Measurements from ENCODE around the gene HS3ST4. TPM values are rescaled to one million over a fixed set of nuclear protein-coding genes. Genes with fewer than 3 reads are reported as not detected.
"Not testable (repeated sequence)": the region's sequence is repeated elsewhere in the genome, so short reads cannot be mapped to it uniquely, and the experiment has no call there.

The HS3ST4 gene
- total RNA-seq, 3 donors from 2014 or later = 0.66 to 3.4 TPM; not detected in 1

DNA sequence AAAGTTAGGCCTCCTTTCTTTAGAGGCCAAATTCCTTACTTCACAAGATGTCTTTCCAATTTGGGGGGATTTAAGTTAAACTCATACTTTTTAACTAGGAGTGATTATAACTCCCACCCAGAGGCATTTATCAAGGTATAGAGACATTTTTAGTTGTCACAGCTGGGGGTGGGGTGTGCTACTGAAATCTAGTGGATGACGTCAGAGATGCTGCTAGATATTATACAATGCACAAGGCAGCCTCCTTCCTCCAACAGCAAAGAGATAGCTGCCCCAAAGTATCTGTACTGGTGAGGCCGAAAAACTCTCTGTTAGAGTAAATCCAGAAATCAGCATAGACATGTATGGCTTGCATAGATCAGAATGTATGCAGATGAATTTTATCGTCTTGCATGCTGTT, 324.0 kb downstream of the HS3ST4 start:
- intact Hi-C loops (cut with DNase I; ENCODE audit: low total_unique reads) = no loop called here
- Histone ChIP-seq H3K27ac (no peak overlapping the region), H3K9me3 (peaks cover 12 to 29% of the 10 kb centered on the region in 2 donors), H3K4me3 (no peak overlapping the region), H3K27me3 (no peaks in the 10 kb centered on the region), H3K4me1 (no peaks in the 10 kb centered on the region), H3K36me3 (no peaks in the 10 kb centered on the region)
- DNase-seq (ENCODE audit: low spot score in 2 of 2) = no peak
- TF ChIP-seq, protein P1, sequence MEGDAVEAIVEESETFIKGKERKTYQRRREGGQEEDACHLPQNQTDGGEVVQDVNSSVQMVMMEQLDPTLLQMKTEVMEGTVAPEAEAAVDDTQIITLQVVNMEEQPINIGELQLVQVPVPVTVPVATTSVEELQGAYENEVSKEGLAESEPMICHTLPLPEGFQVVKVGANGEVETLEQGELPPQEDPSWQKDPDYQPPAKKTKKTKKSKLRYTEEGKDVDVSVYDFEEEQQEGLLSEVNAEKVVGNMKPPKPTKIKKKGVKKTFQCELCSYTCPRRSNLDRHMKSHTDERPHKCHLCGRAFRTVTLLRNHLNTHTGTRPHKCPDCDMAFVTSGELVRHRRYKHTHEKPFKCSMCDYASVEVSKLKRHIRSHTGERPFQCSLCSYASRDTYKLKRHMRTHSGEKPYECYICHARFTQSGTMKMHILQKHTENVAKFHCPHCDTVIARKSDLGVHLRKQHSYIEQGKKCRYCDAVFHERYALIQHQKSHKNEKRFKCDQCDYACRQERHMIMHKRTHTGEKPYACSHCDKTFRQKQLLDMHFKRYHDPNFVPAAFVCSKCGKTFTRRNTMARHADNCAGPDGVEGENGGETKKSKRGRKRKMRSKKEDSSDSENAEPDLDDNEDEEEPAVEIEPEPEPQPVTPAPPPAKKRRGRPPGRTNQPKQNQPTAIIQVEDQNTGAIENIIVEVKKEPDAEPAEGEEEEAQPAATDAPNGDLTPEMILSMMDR (IDR thresholded peaks at IDR 0.05) = no peak
- TF ChIP-seq POLR2AphosphoS5 (IDR thresholded peaks at IDR 0.05) = no peak
- no peak for TF ChIP-seq POLR2A (IDR thresholded peaks at IDR 0.05)

GRCh38 chr16:26016989-26017388, 325.2 kb downstream of the HS3ST4 start:
- no peaks in the 10 kb centered on the region for H3K4me1 ChIP-seq
- no peak for TF ChIP-seq POLR2A (IDR thresholded peaks at IDR 0.05)
- TF ChIP-seq POLR2AphosphoS5 (IDR thresholded peaks at IDR 0.05) = no peak
- TF ChIP-seq, protein P1 (IDR thresholded peaks at IDR 0.05) = no peak
- no peak overlapping the region for H3K4me3 ChIP-seq
- no peaks in the 10 kb centered on the region for H3K27me3 ChIP-seq
- DNase-seq (ENCODE audit: low spot score in 2 of 2) = no peak
- H3K36me3 ChIP-seq = no peaks in the 10 kb centered on the region
- peaks cover 12 to 26% of the 10 kb centered on the region in 2 donors for H3K9me3 ChIP-seq
- intact Hi-C loops (cut with DNase I; ENCODE audit: low total_unique reads) = no loop called here
- H3K27ac ChIP-seq = no peak overlapping the region

DNA sequence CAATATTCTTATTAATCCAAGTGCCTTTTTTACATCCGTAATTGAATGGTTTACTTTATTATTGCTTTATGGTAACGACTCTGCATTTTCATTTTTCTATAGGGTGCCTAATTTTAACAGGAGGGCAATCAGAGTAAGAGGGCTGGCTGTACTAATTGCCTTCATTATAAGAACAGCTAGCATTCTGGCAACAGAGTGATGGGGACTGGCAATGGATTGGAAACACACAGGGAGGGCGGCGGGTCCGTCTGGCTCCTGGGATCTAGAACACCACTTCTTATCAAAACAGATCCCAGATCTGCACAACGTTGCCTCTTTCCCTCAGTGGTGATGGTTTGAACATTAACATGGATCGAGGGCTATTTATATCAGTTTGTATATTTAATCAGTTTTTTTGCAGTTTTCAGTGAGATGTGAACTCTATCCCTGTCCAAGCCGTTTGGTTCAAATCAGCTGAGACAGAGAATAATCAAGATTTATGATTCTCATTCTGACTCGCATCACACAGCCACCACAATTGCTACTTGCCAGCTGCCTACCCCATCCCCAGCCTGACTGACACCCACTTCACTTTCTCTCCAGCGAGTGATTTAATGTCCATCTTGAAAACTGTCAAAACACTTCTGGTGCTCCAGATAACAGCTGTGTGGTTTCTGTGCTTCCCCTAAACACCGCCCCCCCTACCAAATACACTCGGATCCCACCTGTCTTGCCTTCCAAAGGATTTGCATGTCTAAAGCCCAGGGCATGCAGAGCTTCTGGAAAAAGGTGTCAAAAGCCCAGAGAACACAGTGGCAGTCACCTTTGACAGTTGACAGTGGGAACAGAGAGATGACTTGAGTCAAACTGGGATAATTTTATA, 327.9 kb downstream of the HS3ST4 start:
- no peak for DNase-seq (ENCODE audit: low spot score in 2 of 2)
- no peak overlapping the region for H3K4me3 ChIP-seq

GRCh38 chr16:26026709-26027450, 335.1 kb downstream of the HS3ST4 start:
- H3K27ac ChIP-seq = no peak overlapping the region
- H3K9me3 ChIP-seq = no peaks in the 10 kb centered on the region
- TF ChIP-seq POLR2AphosphoS5 (IDR thresholded peaks at IDR 0.05) (no peak), POLR2A (IDR thresholded peaks at IDR 0.05) (no peak)
- TF ChIP-seq, protein P1 (IDR thresholded peaks at IDR 0.05) = no peak
- DNase-seq (ENCODE audit: low spot score in 2 of 2) = no peak
- H3K27me3 ChIP-seq = no peaks in the 10 kb centered on the region
- no peak overlapping the region for H3K4me3 ChIP-seq
- no peaks in the 10 kb centered on the region for H3K36me3 ChIP-seq
- no peaks in the 10 kb centered on the region for H3K4me1 ChIP-seq
- intact Hi-C loops (cut with DNase I; ENCODE audit: low total_unique reads) = loop anchor here (10.0 kb wide), 1 partner anchor 132 kb away; no protein-coding TSS in a partner anchor

More for the DNA sequence above, 327.9 kb downstream of the HS3ST4 start:
- no peaks in the 10 kb centered on the region for H3K4me1 ChIP-seq
- peaks cover 12 to 22% of the 10 kb centered on the region in 2 donors for H3K9me3 ChIP-seq
- intact Hi-C loops (cut with DNase I; ENCODE audit: low total_unique reads) = loop anchor here (10.0 kb wide), 1 partner anchor 125 kb away; no protein-coding TSS in a partner anchor
- TF ChIP-seq, protein P1 (IDR thresholded peaks at IDR 0.05) = no peak
- no peak for TF ChIP-seq POLR2AphosphoS5 (IDR thresholded peaks at IDR 0.05)
- TF ChIP-seq POLR2A (IDR thresholded peaks at IDR 0.05) = no peak
- H3K27ac ChIP-seq = no peak overlapping the region
- H3K36me3 ChIP-seq = no peaks in the 10 kb centered on the region
- H3K27me3 ChIP-seq = no peaks in the 10 kb centered on the region

DNA sequence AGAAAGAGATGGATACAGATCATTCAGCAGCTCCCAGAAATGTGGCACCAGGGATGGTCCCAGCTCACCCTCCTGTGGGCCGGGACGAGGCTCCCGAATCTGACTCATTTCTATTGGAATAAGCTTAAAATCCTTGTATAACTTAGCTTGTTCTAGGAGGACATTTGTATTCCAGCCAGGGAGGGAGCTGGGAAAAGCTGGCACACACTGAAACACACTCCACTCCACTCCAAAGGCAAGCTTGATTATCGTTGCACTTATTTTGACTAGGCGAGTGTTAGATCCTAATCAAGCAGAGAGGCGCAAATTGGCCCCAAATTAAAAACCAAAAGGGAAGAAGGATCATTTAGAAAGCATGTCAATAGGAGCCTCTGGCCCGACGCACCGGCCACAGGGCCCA, 339.5 kb downstream of the HS3ST4 start:
- Histone ChIP-seq H3K36me3 (no peaks in the 10 kb centered on the region), H3K4me1 (no peaks in the 10 kb centered on the region), H3K9me3 (no peaks in the 10 kb centered on the region), H3K4me3 (no peak overlapping the region), H3K27me3 (no peaks in the 10 kb centered on the region), H3K27ac (no peak overlapping the region)
- TF ChIP-seq, protein P1 (IDR thresholded peaks at IDR 0.05) = no peak
- TF ChIP-seq POLR2AphosphoS5 (IDR thresholded peaks at IDR 0.05) (no peak), POLR2A (IDR thresholded peaks at IDR 0.05) (no peak)
- no peak for DNase-seq (ENCODE audit: low spot score in 2 of 2)
- intact Hi-C loops (cut with DNase I; ENCODE audit: low total_unique reads) = no loop called here

DNA sequence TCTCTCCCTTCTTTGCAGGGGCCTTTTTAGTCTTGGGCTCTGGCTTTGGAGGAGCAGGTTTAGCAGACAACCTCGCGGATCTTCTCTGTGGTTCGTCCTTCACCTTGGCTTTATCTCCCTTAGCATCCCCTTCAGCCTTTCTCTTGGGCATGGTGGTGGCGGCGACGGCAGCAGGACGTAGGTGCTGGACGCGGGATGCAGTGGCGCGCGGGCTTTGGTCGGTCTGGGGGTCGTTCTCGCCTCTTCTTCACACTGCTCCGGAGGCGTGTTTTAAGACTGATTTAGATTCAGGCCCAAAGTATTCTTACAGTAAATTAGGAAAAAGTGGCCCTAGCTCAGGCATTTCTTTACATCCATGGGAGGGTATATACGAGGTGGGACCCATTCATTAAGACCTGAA, 340.9 kb downstream of the HS3ST4 start:
- H3K9me3 ChIP-seq; H3K27ac ChIP-seq; DNase-seq (ENCODE audit: low spot score in 2 of 2); intact Hi-C loops (cut with DNase I; ENCODE audit: low total_unique reads); H3K36me3 ChIP-seq; H3K27me3 ChIP-seq; H3K4me3 ChIP-seq; H3K4me1 ChIP-seq: not testable (repeated sequence)
